ENCODE measurements around the gene GRM6. TPM values are rescaled to one million over a fixed set of nuclear protein-coding genes. Genes with fewer than 3 reads are reported as not detected.

Gene GRM6
- polyA plus RNA-seq, 3 donors = not detected

DNA sequence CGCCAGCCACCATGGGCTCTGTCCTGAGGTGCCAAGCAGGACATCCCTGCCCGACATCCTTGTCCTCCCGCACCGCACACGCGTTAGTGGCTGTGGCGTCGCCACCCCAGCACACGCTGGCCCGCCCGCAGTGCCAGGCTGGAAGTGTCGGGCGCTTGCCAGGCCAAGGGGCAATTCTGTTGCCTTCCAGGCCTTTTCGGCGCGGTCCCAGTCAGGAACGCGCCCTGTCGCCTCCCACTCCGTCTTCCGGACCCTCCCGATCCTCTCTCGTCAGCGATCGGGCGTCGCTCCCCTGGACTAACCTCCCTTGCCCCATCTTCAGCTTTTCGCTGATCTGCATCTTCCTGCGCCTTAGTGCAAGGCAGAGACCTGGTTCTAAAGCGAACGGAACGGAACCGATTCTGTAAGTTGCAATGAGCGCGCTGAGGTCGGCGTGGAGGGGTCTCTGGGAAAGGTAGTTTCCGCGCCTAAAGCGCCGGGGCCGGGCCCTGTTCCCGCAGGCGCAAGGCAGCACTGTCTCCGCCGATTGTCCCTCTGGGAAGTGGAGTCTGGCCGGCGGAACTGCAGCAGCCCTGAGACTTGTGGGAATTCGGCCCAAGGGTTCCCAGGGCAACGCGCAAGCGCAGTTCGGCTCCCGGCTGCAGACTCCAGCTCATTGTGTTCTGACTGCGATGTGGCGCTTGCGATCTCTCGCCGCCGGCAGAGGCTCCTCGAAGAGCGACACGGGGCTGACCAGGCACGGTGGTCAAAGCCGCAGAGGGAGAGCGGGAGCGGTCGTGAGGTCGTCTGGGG is 54.4 kb downstream of the GRM6 start, which contains the start of gene ZNF454:
Gene ZNF454, plus strand, starts transcription at position 630 of the 792 bp plus-strand sequence. CDS start 1,594 bp downstream, outside the sequence.
- Histone ChIP-seq H3K36me3 (replicated peaks in 1 of 2; ENCODE audit: control insufficient read depth in 1 of 2, insufficient read depth in 2 of 2, low read length in 2 of 2) (peaks cover 0 to 4% of the 10 kb centered on the region in 2 donors), H2AFZ (ENCODE audit: insufficient read depth, low read depth, low read length, poor library complexity, severe bottlenecking) (no peak within 1 kb of the TSS), H3K27ac (ENCODE audit: low read depth in 1 of 2, low read length in 2 of 2) (no peak within 1 kb of the TSS), H3K27me3 (ENCODE audit: control insufficient read depth in 2 of 2, insufficient read depth in 2 of 2, low read length in 2 of 2) (peaks cover 7 to 27% of the 10 kb centered on the region in 2 donors), H3K9ac (ENCODE audit: insufficient read depth, low read length, poor library complexity, severe bottlenecking) (no peak within 1 kb of the TSS), H3K9me3 (replicated peaks in 1 of 2; ENCODE audit: control insufficient read depth in 1 of 2, insufficient read depth in 1 of 2, low read length in 2 of 2) (peaks cover 94 to 98% of the 10 kb centered on the region in 2 donors), H3K4me2 (replicated peaks; ENCODE audit: extremely low read depth, low read length, poor library complexity, severe bottlenecking) (no peak within 1 kb of the TSS), H3K79me2 (ENCODE audit: insufficient read depth, low read length) (no peaks in the 10 kb centered on the region), H3K4me3 (replicated peaks in 1 of 3; ENCODE audit: low read depth in 2 of 3, low read length in 3 of 3) (peak within 1 kb of the TSS in 1 of 3 experiments; percentile 40), H4K20me1 (ENCODE audit: insufficient read depth, low read length) (no peaks in the 10 kb centered on the region), H3K4me1 (ENCODE audit: control insufficient read depth in 1 of 2, insufficient read depth in 2 of 2, low read length in 2 of 2) (no peaks in the 10 kb centered on the region)
- peaks cover 11 to 12% of the 10 kb centered on the region in 2 donors for H3K36me3 Mint-ChIP-seq
- TF ChIP-seq, protein P1, sequence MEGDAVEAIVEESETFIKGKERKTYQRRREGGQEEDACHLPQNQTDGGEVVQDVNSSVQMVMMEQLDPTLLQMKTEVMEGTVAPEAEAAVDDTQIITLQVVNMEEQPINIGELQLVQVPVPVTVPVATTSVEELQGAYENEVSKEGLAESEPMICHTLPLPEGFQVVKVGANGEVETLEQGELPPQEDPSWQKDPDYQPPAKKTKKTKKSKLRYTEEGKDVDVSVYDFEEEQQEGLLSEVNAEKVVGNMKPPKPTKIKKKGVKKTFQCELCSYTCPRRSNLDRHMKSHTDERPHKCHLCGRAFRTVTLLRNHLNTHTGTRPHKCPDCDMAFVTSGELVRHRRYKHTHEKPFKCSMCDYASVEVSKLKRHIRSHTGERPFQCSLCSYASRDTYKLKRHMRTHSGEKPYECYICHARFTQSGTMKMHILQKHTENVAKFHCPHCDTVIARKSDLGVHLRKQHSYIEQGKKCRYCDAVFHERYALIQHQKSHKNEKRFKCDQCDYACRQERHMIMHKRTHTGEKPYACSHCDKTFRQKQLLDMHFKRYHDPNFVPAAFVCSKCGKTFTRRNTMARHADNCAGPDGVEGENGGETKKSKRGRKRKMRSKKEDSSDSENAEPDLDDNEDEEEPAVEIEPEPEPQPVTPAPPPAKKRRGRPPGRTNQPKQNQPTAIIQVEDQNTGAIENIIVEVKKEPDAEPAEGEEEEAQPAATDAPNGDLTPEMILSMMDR (IDR thresholded peaks at IDR 0.05) = no peak
- peaks cover 56 to 97% (median 93%) of the 10 kb centered on the region in 7 donors for H3K9me3 Mint-ChIP-seq
- H3K4me3 Mint-ChIP-seq = peak within 1 kb of the TSS in 1 of 2 donors; percentile 82
- WGBS (ENCODE audit: insufficient coverage) = 4% methylated on average over 69 of the region's 69 CpGs
- no peaks in the 10 kb centered on the region for H3K4me1 Mint-ChIP-seq
- no peak within 1 kb of the TSS for H3K27ac Mint-ChIP-seq
- intact Hi-C loops (cut with micrococcal nuclease) = no loop called here
- DNase-seq = no peak
- peaks cover 21 to 27% (median 27%) of the 10 kb centered on the region in 3 donors for H3K27me3 Mint-ChIP-seq (ENCODE audit: low read depth in 3 of 3)

DNA sequence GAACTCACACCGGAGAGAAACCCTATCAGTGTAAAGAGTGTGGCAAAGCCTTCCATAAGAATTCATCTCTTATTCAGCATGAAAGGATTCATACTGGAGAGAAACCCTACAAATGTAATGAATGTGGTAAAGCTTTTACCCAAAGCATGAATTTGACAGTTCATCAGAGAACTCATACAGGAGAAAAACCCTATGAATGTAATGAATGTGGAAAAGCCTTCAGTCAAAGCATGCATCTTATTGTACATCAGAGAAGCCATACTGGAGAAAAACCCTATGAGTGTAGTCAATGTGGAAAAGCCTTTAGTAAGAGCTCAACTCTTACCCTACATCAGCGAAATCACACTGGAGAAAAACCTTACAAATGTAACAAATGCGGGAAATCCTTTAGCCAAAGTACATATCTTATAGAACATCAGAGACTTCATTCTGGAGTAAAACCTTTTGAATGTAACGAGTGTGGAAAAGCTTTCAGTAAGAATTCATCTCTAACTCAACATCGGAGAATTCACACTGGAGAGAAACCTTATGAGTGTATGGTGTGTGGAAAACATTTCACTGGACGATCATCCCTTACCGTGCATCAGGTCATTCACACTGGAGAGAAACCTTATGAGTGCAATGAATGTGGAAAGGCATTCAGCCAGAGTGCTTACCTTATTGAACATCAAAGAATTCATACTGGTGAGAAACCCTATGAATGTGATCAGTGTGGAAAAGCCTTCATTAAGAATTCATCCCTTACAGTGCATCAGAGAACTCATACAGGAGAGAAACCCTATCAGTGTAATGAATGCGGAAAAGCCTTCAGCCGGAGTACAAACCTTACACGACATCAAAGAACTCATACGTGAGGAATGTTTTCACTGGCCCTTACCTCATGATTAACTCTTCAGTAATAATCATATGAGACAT is 63.0 kb downstream of the GRM6 start:
- Histone ChIP-seq H3K27ac (ENCODE audit: low read depth in 1 of 2, low read length in 2 of 2) (no peak overlapping the region), H3K4me3 (replicated peaks in 1 of 3; ENCODE audit: low read depth in 2 of 3, low read length in 3 of 3) (peak overlapping the region in 1 of 3 experiments; percentile 20), H3K4me2 (replicated peaks; ENCODE audit: extremely low read depth, low read length, poor library complexity, severe bottlenecking) (no peak overlapping the region), H3K4me1 (ENCODE audit: control insufficient read depth in 1 of 2, insufficient read depth in 2 of 2, low read length in 2 of 2) (no peaks in the 10 kb centered on the region), H3K27me3 (ENCODE audit: control insufficient read depth in 2 of 2, insufficient read depth in 2 of 2, low read length in 2 of 2) (no peaks in the 10 kb centered on the region), H3K9me3 (replicated peaks in 1 of 2; ENCODE audit: control insufficient read depth in 1 of 2, insufficient read depth in 1 of 2, low read length in 2 of 2) (peaks cover 72 to 100% of the 10 kb centered on the region in 2 donors), H2AFZ (ENCODE audit: insufficient read depth, low read depth, low read length, poor library complexity, severe bottlenecking) (no peak overlapping the region), H3K9ac (ENCODE audit: insufficient read depth, low read length, poor library complexity, severe bottlenecking) (no peak overlapping the region), H3K36me3 (replicated peaks in 1 of 2; ENCODE audit: control insufficient read depth in 1 of 2, insufficient read depth in 2 of 2, low read length in 2 of 2) (no peaks in the 10 kb centered on the region), H3K79me2 (ENCODE audit: insufficient read depth, low read length) (no peaks in the 10 kb centered on the region), H4K20me1 (ENCODE audit: insufficient read depth, low read length) (no peaks in the 10 kb centered on the region)
- no peaks in the 10 kb centered on the region for H3K36me3 Mint-ChIP-seq
- DNase-seq = no peak
- H3K27ac Mint-ChIP-seq = no peak overlapping the region
- peaks cover 0 to 1% (median 1%) of the 10 kb centered on the region in 3 donors for H3K27me3 Mint-ChIP-seq (ENCODE audit: low read depth in 3 of 3)
- TF ChIP-seq, protein P1 (IDR thresholded peaks at IDR 0.05) = no peak
- peaks cover 64 to 97% (median 93%) of the 10 kb centered on the region in 7 donors for H3K9me3 Mint-ChIP-seq
- no peak overlapping the region for H3K4me3 Mint-ChIP-seq
- intact Hi-C loops (cut with micrococcal nuclease) = no loop called here
- H3K4me1 Mint-ChIP-seq = no peaks in the 10 kb centered on the region
- no CpG with 5 or more reads among the region's 11 CpGs for WGBS (ENCODE audit: insufficient coverage)

Measured in CD14-positive monocyte (primary cell).